ENCODE measurements around the gene SERPINA6.

The SERPINA6 gene

DNA sequence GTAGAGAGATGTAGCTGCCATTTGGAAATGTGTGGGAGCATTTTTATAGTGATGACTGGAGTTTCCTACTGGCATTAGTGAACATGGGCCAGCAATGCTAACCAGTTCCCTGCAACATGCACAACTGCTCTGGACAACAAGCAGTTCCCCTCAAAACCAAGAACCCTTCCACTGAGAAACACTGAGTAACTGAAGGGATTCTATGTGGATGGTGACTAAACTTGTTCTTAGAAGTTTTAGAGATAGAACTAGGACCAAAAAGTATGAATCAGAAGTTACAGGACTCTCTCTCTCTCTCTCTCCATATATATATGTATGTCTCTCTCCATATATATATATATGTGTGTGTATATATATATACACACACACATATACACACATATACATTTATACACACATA lies 38.0 kb downstream of the SERPINA6 start:
- Histone ChIP-seq H3K4me1 (ENCODE audit: control insufficient read depth in 1 of 2, insufficient read depth in 2 of 2, low read length in 2 of 2) (no peaks in the 10 kb centered on the region), H4K91ac (ENCODE audit: low read depth, low read length) (no peak overlapping the region), H3K4me3 (ENCODE audit: low read depth, low read length) (no peak overlapping the region), H3K18ac (ENCODE audit: low read length) (no peak overlapping the region), H3K36me3 (ENCODE audit: control insufficient read depth in 1 of 2, insufficient read depth in 2 of 2, low read length in 2 of 2) (no peaks in the 10 kb centered on the region), H3K9ac (ENCODE audit: low read length) (no peak overlapping the region), H4K8ac (ENCODE audit: low read depth, low read length) (no peak overlapping the region), H2BK12ac (ENCODE audit: low read length) (no peak overlapping the region), H3K79me2 (ENCODE audit: control insufficient read depth, insufficient read depth, low read length, poor library complexity) (no peaks in the 10 kb centered on the region), H2AK5ac (ENCODE audit: low read length) (no peak overlapping the region), H3K9me3 (ENCODE audit: insufficient read depth, low read depth, low read length) (no peaks in the 10 kb centered on the region), H2BK120ac (ENCODE audit: insufficient read depth, low read length, poor library complexity) (no peak overlapping the region), H3K27me3 (ENCODE audit: insufficient read depth, low read length) (no peaks in the 10 kb centered on the region), H3K4me2 (ENCODE audit: low read length) (no peak overlapping the region), H2BK5ac (ENCODE audit: low read depth, low read length, poor library complexity) (no peak overlapping the region), H4K12ac (ENCODE audit: low read depth, low read length) (no peak overlapping the region), H3K14ac (ENCODE audit: low read length) (no peak overlapping the region), H3K27ac (ENCODE audit: low read depth, low read length) (no peak overlapping the region), H3K23ac (ENCODE audit: low read length) (no peak overlapping the region), H3K79me1 (ENCODE audit: low read length) (no peaks in the 10 kb centered on the region), H2AFZ (ENCODE audit: insufficient read depth, low read length, poor library complexity) (no peak overlapping the region), H3K4ac (ENCODE audit: low read depth, low read length) (no peak overlapping the region)
- DNase-seq, result no peak

DNA sequence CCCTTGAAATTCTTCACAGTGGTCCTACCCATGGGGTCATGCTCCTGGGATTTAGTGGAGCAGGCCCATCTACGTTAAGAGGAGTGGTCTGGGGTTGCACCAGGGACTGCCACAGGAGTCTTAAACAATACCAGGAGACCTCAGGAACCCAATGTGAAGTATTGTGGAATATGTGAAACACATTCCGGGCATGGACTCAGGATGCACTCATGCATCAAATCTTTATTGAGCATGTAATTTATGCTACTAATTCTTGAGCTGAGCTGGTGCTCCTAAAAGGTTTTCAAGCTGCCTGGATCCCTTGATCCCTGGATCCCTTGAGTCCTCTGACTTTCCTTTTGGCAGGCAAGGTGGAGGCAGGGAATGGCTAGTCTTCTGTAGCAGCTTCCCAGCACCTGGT lies 38.9 kb downstream of the SERPINA6 start:
- H3K4me3 ChIP-seq (ENCODE audit: low read depth, low read length), result no peak overlapping the region
- H3K27me3 ChIP-seq (ENCODE audit: insufficient read depth, low read length), result no peaks in the 10 kb centered on the region
- H2BK5ac ChIP-seq (ENCODE audit: low read depth, low read length, poor library complexity), result no peak overlapping the region
- WGBS (ENCODE audit: extremely low coverage, insufficient coverage, insufficient read length), result no CpG with 5 or more reads among the region's 2 CpGs
- no peak overlapping the region for H3K4me2 ChIP-seq (ENCODE audit: low read length)
- no peaks in the 10 kb centered on the region for H3K36me3 ChIP-seq (ENCODE audit: control insufficient read depth in 1 of 2, insufficient read depth in 2 of 2, low read length in 2 of 2)
- H4K91ac ChIP-seq (ENCODE audit: low read depth, low read length), result no peak overlapping the region
- no peak overlapping the region for H3K4ac ChIP-seq (ENCODE audit: low read depth, low read length)
- H2AFZ ChIP-seq (ENCODE audit: insufficient read depth, low read length, poor library complexity), result no peak overlapping the region
- no peak overlapping the region for H3K18ac ChIP-seq (ENCODE audit: low read length)
- H3K79me1 ChIP-seq (ENCODE audit: low read length), result no peaks in the 10 kb centered on the region
- no peaks in the 10 kb centered on the region for H3K79me2 ChIP-seq (ENCODE audit: control insufficient read depth, insufficient read depth, low read length, poor library complexity)
- no peaks in the 10 kb centered on the region for H3K9me3 ChIP-seq (ENCODE audit: insufficient read depth, low read depth, low read length)
- H4K12ac ChIP-seq (ENCODE audit: low read depth, low read length), result no peak overlapping the region
- H3K4me1 ChIP-seq (ENCODE audit: control insufficient read depth in 1 of 2, insufficient read depth in 2 of 2, low read length in 2 of 2), result no peaks in the 10 kb centered on the region
- H3K23ac ChIP-seq (ENCODE audit: low read length), result no peak overlapping the region
- H2BK12ac ChIP-seq (ENCODE audit: low read length), result no peak overlapping the region
- H4K8ac ChIP-seq (ENCODE audit: low read depth, low read length), result no peak overlapping the region
- no peak for DNase-seq
- no peak overlapping the region for H2BK120ac ChIP-seq (ENCODE audit: insufficient read depth, low read length, poor library complexity)
- H3K9ac ChIP-seq (ENCODE audit: low read length), result no peak overlapping the region
- no peak overlapping the region for H3K14ac ChIP-seq (ENCODE audit: low read length)
- no peak overlapping the region for H3K27ac ChIP-seq (ENCODE audit: low read depth, low read length)
- no peak overlapping the region for H2AK5ac ChIP-seq (ENCODE audit: low read length)

DNA sequence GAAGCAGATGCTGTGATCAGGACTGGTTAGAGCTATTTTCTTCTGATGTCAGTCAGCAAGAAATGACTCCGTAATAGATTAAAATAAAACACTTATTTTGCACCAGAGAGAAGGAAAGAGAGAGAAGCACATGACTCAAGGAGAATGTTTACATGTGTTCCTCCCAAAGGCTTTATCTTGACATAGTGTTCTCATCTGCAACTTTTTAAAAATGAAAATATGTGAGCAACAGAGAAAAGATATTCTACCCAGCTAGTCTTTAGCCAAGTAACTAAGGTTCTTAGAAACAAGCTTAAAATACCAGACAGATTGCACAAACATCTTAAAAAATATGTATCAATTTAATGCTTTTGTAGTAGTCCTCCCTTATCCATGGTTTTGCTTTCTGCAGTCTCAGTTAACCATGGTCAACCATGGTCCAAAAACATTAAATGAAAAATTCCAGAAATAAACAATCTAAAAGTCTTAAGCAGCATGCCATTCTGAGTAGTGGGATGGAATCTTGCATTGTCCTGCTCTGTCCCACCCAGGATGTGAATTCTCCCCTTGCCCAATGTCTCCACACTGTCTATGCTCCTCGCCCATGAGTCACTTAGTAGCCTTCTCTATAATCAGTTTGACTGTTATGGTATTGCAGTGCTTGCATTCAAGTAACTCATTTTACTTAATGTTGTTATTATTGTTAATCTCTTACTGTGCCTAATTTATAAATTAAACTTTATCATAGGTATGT lies 40.0 kb downstream of the SERPINA6 start:
- H3K79me2 ChIP-seq (ENCODE audit: control insufficient read depth, insufficient read depth, low read length, poor library complexity), result no peaks in the 10 kb centered on the region
- no peak overlapping the region for H3K4me2 ChIP-seq (ENCODE audit: low read length)
- no peak overlapping the region for H3K4me3 ChIP-seq (ENCODE audit: low read depth, low read length)
- no peaks in the 10 kb centered on the region for H3K36me3 ChIP-seq (ENCODE audit: control insufficient read depth in 1 of 2, insufficient read depth in 2 of 2, low read length in 2 of 2)
- H2AK5ac ChIP-seq (ENCODE audit: low read length), result no peak overlapping the region
- no peak overlapping the region for H3K27ac ChIP-seq (ENCODE audit: low read depth, low read length)
- H3K18ac ChIP-seq (ENCODE audit: low read length), result no peak overlapping the region
- no peak overlapping the region for H4K8ac ChIP-seq (ENCODE audit: low read depth, low read length)
- peak; percentile 13 to 37 for DNase-seq
- H2AFZ ChIP-seq (ENCODE audit: insufficient read depth, low read length, poor library complexity), result no peak overlapping the region
- H3K27me3 ChIP-seq (ENCODE audit: insufficient read depth, low read length), result no peaks in the 10 kb centered on the region
- H3K14ac ChIP-seq (ENCODE audit: low read length), result no peak overlapping the region
- H4K91ac ChIP-seq (ENCODE audit: low read depth, low read length), result no peak overlapping the region
- H2BK5ac ChIP-seq (ENCODE audit: low read depth, low read length, poor library complexity), result no peak overlapping the region
- no CpG with 5 or more reads among the region's 2 CpGs for WGBS (ENCODE audit: extremely low coverage, insufficient coverage, insufficient read length)
- H4K12ac ChIP-seq (ENCODE audit: low read depth, low read length), result no peak overlapping the region
- H3K4ac ChIP-seq (ENCODE audit: low read depth, low read length), result no peak overlapping the region
- no peak overlapping the region for H2BK120ac ChIP-seq (ENCODE audit: insufficient read depth, low read length, poor library complexity)
- H3K79me1 ChIP-seq (ENCODE audit: low read length), result no peaks in the 10 kb centered on the region
- H2BK12ac ChIP-seq (ENCODE audit: low read length), result no peak overlapping the region
- no peak overlapping the region for H3K23ac ChIP-seq (ENCODE audit: low read length)
- no peak overlapping the region for H3K9ac ChIP-seq (ENCODE audit: low read length)
- no peaks in the 10 kb centered on the region for H3K9me3 ChIP-seq (ENCODE audit: insufficient read depth, low read depth, low read length)
- H3K4me1 ChIP-seq (ENCODE audit: control insufficient read depth in 1 of 2, insufficient read depth in 2 of 2, low read length in 2 of 2), result no peaks in the 10 kb centered on the region

DNA sequence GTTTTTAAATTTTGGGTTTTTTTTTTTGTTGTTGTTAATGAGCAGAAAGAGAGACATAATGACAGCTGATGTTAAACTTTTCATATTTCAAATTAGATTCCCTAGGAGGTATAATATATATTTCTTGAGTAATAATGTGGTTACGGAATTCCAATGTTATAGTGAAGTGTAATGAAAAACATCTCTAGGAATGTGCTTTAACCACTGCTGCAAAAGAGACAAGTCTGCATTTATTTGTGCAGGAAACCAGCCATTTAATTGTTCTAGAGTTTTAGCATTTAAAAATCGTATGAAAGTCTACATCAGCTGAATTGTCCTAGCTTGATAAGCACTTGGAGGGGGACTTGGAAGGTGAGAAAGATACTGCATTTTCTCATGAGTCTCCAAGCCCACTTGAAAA lies 44.4 kb downstream of the SERPINA6 start:
- Histone ChIP-seq H2BK120ac (ENCODE audit: insufficient read depth, low read length, poor library complexity) (no peak overlapping the region), H3K36me3 (ENCODE audit: control insufficient read depth in 1 of 2, insufficient read depth in 2 of 2, low read length in 2 of 2) (no peaks in the 10 kb centered on the region), H3K18ac (ENCODE audit: low read length) (no peak overlapping the region), H3K4me2 (ENCODE audit: low read length) (no peak overlapping the region), H2AFZ (ENCODE audit: insufficient read depth, low read length, poor library complexity) (no peak overlapping the region), H2BK5ac (ENCODE audit: low read depth, low read length, poor library complexity) (no peak overlapping the region), H3K4me1 (ENCODE audit: control insufficient read depth in 1 of 2, insufficient read depth in 2 of 2, low read length in 2 of 2) (no peaks in the 10 kb centered on the region), H3K4ac (ENCODE audit: low read depth, low read length) (no peak overlapping the region), H3K23ac (ENCODE audit: low read length) (no peak overlapping the region), H4K8ac (ENCODE audit: low read depth, low read length) (no peak overlapping the region), H3K9ac (ENCODE audit: low read length) (no peak overlapping the region), H3K79me2 (ENCODE audit: control insufficient read depth, insufficient read depth, low read length, poor library complexity) (no peaks in the 10 kb centered on the region), H3K4me3 (ENCODE audit: low read depth, low read length) (no peak overlapping the region), H3K79me1 (ENCODE audit: low read length) (no peaks in the 10 kb centered on the region), H3K27me3 (ENCODE audit: insufficient read depth, low read length) (no peaks in the 10 kb centered on the region), H3K14ac (ENCODE audit: low read length) (no peak overlapping the region), H3K9me3 (ENCODE audit: insufficient read depth, low read depth, low read length) (no peaks in the 10 kb centered on the region), H4K12ac (ENCODE audit: low read depth, low read length) (no peak overlapping the region), H2BK12ac (ENCODE audit: low read length) (no peak overlapping the region), H4K91ac (ENCODE audit: low read depth, low read length) (no peak overlapping the region), H2AK5ac (ENCODE audit: low read length) (no peak overlapping the region), H3K27ac (ENCODE audit: low read depth, low read length) (no peak overlapping the region)
- no CpG with 5 or more reads among the region's 2 CpGs for WGBS (ENCODE audit: extremely low coverage, insufficient coverage, insufficient read length)
- no peak for DNase-seq

All from trophoblast cell (in vitro differentiated cells and primary cell).